Loucy (cell line): Measurements from ENCODE around the gene NRXN3.

Source experiments
- H2AFZ ChIP-seq: fragments of 200-600 bp; sonication (generic); 2 replicates; pipeline ENCODE4 v1.6.0; 2016; ENCODE audit warnings: antibody characterized with exemption, mild to moderate bottlenecking, low read length, moderate library complexity
- H3F3A ChIP-seq: fragments of 200-600 bp; 2 replicates; pipeline ENCODE4 v1.6.0; 2016; ENCODE audit warnings: antibody characterized with exemption, low read depth, mild to moderate bottlenecking
- H3K27me3 ChIP-seq: fragments of 200-600 bp; sonication (generic); 2 replicates; pipeline ENCODE4 v1.6.1; 2014; ENCODE audit warnings: low read length, mild to moderate bottlenecking; ENCODE audit not compliant: insufficient read depth, poor library complexity, severe bottlenecking
- H3K36me3 ChIP-seq: fragments of 200-600 bp; sonication (generic); 2 replicates; pipeline ENCODE4 v1.6.1; 2016; ENCODE audit warnings: low read length; ENCODE audit not compliant: insufficient read depth
- H3K4me1 ChIP-seq: fragments of 200-600 bp; sonication (generic); 2 replicates; pipeline ENCODE4 v1.5.1; 2014; ENCODE audit warnings: low read length, mild to moderate bottlenecking; ENCODE audit not compliant: insufficient read depth, poor library complexity, severe bottlenecking
- H3K4me2 ChIP-seq: fragments of 200-600 bp; sonication (generic); 2 replicates; pipeline ENCODE4 v1.6.0; 2014; ENCODE audit warnings: antibody characterized with exemption, low read length, low read depth, mild to moderate bottlenecking; ENCODE audit not compliant: poor library complexity, severe bottlenecking
- H3K4me3 ChIP-seq: fragments of 200-600 bp; sonication (generic); 2 replicates; pipeline ENCODE4 v1.5.1; 2014; ENCODE audit warnings: low read length, mild to moderate bottlenecking, mixed read lengths; ENCODE audit not compliant: poor library complexity, severe bottlenecking
- H3K79me2 ChIP-seq: fragments of 200-600 bp; sonication (generic); 2 replicates; pipeline ENCODE4 v1.6.1; 2014; ENCODE audit warnings: low read length; ENCODE audit not compliant: insufficient read depth
- H3K9ac ChIP-seq: fragments of 200-600 bp; sonication (generic); 2 replicates; pipeline ENCODE4 v1.6.0; 2014; ENCODE audit warnings: mild to moderate bottlenecking, low read depth, low read length, moderate library complexity; ENCODE audit not compliant: poor library complexity, severe bottlenecking
- H3K9me2 ChIP-seq: fragments of 200-600 bp; sonication (generic); replicated peaks from 2 replicates; pipeline ENCODE4 v1.6.1; 2016; ENCODE audit warnings: low read depth, low read length, mixed read lengths
- H3K9me3 ChIP-seq: fragments of 200-600 bp; sonication (generic); 2 replicates; pipeline ENCODE4 v1.6.1; 2014; ENCODE audit warnings: mild to moderate bottlenecking, antibody characterized with exemption, low read length, low read depth; ENCODE audit not compliant: insufficient read depth
- H4K20me1 ChIP-seq: fragments of 200-600 bp; sonication (generic); 2 replicates; pipeline ENCODE4 v1.6.0; 2014; ENCODE audit warnings: antibody characterized with exemption, low read length, mild to moderate bottlenecking; ENCODE audit not compliant: insufficient read depth, poor library complexity, severe bottlenecking
- EZH2phosphoT487 ChIP-seq: fragments of 200-600 bp; IDR thresholded peaks from 2 replicates; pipeline ENCODE4 v1.6.1; 2018; ENCODE audit warnings: antibody characterized with exemption, mild to moderate bottlenecking, moderate library complexity, borderline replicate concordance
- TF ChIP-seq, protein P1 (sequence below): fragments of 200-600 bp; sonication (generic); conservative IDR thresholded peaks from 2 replicates; pipeline ENCODE4 v1.5.1; 2014; ENCODE audit warnings: mild to moderate bottlenecking, antibody characterized with exemption, low read length

NRXN3 gene

DNA sequence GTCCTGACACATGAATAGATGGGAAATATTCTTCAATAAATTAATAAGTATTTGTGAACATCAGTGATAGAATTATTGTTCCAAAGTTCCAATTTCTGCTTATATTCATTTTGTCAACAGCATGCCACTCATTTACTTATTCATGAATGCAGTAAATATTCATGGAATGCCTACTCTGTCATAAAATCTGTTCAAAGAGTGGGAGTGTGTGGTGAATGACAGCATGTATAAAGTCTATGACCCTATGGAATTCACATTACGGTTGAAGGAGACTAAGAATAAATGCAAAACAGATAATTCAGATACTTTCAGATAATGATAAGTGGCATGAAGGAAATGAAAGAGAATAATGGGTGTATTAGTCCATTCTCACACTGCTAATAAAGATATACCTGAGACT, 494.7 kb downstream of the NRXN3 start:
- Histone ChIP-seq H3K4me3 (no peak overlapping the region), H3K36me3 (no peaks in the 10 kb centered on the region), H3K4me1 (no peaks in the 10 kb centered on the region), H3F3A (no peaks in the 10 kb centered on the region), H3K79me2 (no peaks in the 10 kb centered on the region), H3K9ac (no peak overlapping the region), H2AFZ (no peak overlapping the region), H3K27me3 (no peaks in the 10 kb centered on the region), H3K9me3 (no peaks in the 10 kb centered on the region), H3K4me2 (no peak overlapping the region), H3K9me2 (no peaks in the 10 kb centered on the region), H4K20me1 (no peaks in the 10 kb centered on the region)
- no peak for TF ChIP-seq EZH2phosphoT487
- TF ChIP-seq, protein P1, sequence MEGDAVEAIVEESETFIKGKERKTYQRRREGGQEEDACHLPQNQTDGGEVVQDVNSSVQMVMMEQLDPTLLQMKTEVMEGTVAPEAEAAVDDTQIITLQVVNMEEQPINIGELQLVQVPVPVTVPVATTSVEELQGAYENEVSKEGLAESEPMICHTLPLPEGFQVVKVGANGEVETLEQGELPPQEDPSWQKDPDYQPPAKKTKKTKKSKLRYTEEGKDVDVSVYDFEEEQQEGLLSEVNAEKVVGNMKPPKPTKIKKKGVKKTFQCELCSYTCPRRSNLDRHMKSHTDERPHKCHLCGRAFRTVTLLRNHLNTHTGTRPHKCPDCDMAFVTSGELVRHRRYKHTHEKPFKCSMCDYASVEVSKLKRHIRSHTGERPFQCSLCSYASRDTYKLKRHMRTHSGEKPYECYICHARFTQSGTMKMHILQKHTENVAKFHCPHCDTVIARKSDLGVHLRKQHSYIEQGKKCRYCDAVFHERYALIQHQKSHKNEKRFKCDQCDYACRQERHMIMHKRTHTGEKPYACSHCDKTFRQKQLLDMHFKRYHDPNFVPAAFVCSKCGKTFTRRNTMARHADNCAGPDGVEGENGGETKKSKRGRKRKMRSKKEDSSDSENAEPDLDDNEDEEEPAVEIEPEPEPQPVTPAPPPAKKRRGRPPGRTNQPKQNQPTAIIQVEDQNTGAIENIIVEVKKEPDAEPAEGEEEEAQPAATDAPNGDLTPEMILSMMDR: no peak

- Histone ChIP-seq H3K9me3 (no peaks in the 10 kb centered on the region), H4K20me1 (no peaks in the 10 kb centered on the region), H3K79me2 (no peaks in the 10 kb centered on the region), H3K4me3 (no peak overlapping the region), H3K27me3 (no peaks in the 10 kb centered on the region), H3K4me2 (no peak overlapping the region), H3K9ac (no peak overlapping the region), H3F3A (no peaks in the 10 kb centered on the region), H3K4me1 (no peaks in the 10 kb centered on the region), H2AFZ (no peak overlapping the region), H3K36me3 (no peaks in the 10 kb centered on the region), H3K9me2 (no peaks in the 10 kb centered on the region)
- TF ChIP-seq EZH2phosphoT487: no peak
- TF ChIP-seq, protein P1: no peak
Observed at GRCh38 chr14:78666336-78667056, 496.3 kb downstream of the NRXN3 start.

- Histone ChIP-seq H2AFZ (no peak overlapping the region), H3K36me3 (no peaks in the 10 kb centered on the region), H3K9ac (no peak overlapping the region), H3F3A (no peaks in the 10 kb centered on the region), H3K27me3 (no peaks in the 10 kb centered on the region), H3K9me2 (no peaks in the 10 kb centered on the region), H3K4me2 (no peak overlapping the region), H3K4me3 (no peak overlapping the region), H3K4me1 (no peaks in the 10 kb centered on the region), H3K79me2 (no peaks in the 10 kb centered on the region), H3K9me3 (no peaks in the 10 kb centered on the region), H4K20me1 (no peaks in the 10 kb centered on the region)
- TF ChIP-seq, protein P1: no peak
- no peak for TF ChIP-seq EZH2phosphoT487
Observed at GRCh38 chr14:78667141-78667540, 497.0 kb downstream of the NRXN3 start.
